ENCODE results near the gene APOBR.
"Not testable (repeated sequence)": the region's sequence is repeated elsewhere in the genome, so short reads cannot be mapped to it uniquely, and the experiment has no call there.

APOBR gene, protein sequence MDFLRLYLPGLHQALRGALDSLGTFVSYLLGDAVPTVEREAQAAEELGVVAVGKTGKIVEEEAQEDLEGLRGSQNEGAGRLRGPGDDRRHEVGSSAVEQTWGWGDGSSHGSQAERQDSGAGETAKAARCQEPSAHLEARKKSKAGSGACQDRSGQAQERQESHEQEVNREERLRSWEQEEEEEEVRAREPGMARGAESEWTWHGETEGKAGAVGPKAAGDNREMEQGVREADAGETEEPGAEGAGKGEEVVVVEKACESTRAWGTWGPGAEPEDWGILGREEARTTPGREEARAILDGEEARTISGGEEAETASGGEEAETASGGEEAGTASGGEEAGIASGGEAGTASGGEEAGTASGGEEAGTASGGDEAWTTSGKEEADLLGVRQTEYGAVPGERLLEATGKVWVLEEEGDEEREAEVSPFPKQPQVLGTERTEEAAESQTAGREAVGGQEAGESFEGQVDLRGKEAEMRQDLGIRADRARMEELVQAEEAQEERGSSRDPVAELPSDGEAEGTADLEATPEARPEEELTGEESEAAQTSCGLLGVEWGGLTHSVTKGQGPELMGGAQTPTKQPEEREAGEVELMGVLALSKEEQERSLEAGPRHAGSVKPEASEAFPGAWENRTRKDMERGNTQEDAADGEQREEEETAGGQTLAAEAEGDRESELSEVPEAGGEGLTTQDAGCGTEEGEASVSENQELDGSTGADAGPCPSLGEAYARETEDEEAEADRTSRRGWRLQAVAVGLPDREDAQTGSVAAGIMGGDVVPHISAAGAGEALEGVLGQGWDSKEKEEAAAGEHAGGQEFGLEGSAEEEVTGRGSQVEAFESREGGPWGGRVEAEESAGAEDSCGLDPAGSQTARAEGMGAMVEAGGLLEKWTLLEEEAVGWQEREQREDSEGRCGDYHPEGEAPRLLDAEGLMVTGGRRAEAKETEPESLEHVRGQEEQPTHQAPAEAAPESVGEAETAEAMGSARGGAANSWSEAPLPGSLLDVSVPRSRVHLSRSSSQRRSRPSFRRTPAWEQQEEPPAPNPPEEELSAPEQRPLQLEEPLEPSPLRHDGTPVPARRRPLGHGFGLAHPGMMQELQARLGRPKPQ

DNA sequence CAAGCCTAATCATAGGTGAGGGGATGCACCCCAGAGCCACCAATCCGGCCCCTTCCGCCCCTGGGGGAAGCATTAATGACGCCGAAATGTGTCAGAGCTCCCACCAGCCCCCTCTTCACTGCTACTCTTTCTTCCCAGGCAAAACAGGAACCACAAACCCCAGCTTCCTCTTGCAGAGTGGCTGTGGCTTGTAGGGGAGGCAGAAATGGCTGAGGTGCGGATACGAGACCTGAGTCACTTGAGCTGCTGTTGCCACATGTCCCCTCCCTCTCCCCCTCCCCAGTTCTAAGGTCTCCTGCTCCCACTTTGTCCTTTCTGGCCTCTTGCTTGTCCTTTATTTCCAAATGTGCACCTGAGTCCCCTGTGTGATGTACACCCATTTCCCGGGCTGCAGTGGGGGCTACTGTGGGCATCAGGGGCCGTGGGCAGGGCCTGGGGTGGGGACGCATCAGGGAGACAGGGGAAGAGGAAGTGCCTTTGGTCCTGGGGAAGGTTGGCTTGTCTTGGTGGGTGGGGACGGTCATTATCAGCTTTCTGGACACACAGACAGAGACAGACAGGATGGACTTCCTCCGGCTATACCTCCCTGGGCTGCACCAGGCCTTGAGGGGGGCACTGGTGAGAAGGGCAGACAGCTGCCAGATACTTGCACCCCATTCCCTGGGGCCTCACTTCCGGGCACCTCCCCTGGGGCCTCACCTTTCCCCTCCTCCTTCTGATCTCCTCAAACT is at the start of gene APOBR:
TSS of gene APOBR (plus strand) at position 523 of the 731 bp plus-strand sequence. CDS start at position 562, 39 bp downstream.
- no peak for DNase-seq (ENCODE audit: low spot score)

DNA sequence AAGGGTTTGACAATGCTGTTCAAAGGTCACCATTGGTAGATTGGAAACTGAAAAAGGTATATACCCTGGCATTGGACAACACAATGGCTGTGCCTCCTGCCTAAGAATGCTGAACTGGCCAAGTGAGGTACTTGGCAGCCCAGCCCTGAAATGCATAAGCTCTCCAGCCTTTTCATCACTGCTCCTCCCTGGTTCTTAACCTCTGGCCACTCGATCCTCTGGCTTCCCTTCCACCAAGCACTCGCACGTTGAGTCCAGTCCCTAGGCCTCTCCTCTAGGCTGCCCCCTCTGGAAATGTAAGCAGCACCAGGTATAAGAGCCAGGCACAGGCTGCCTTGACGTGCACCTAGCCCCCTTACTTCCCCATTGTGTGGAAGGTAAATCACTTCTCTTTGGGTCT is 48.1 kb upstream of the APOBR start:
- DNase-seq (ENCODE audit: low spot score): not testable (repeated sequence)

DNA sequence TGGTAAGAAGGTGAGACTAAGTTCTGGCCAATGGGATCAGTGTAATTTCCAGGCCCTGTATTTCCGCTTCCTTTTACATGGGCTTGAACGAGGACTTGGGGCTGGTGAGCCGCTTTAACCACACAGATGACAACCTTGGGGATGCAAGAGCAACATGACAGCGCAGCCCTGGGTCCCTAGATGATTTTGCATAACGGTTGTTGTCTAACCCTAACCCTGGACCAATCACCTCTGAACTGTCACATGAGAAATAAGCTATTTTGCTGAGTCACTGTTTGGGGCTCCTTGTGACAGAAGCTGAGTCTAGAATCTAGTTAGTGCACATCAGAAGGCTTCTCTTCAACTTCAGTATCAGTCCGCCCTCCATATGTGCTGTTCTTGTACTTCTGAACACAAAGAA is 47.4 kb upstream of the APOBR start:
- not testable (repeated sequence) for DNase-seq (ENCODE audit: low spot score)

DNA sequence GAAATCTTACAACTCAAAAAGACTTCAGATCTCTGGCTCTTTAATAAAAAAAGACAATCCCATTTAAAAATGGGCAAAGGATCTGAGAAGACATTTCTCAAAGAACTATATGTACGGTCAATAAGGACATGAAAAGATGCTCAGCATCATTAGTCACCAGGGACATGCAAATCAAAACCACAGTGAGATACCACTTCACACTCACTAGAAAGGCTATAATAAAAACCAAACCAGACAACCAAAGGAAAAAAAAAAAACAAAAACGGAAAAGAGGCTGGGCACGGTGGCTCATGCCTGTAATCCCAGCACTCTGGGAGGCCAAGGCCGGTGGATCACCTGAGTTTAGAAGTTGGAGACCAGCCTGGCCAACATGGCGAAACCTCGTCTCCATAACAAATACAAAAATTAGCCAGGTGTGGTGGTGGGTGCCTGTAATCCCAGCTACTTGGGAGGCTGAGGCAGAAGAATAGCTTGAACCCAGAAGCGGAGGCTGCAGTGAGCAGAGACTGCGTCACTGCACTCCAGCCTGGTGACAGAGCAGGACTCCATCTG is 20.7 kb upstream of the APOBR start:
- DNase-seq (ENCODE audit: low spot score): no peak

DNA sequence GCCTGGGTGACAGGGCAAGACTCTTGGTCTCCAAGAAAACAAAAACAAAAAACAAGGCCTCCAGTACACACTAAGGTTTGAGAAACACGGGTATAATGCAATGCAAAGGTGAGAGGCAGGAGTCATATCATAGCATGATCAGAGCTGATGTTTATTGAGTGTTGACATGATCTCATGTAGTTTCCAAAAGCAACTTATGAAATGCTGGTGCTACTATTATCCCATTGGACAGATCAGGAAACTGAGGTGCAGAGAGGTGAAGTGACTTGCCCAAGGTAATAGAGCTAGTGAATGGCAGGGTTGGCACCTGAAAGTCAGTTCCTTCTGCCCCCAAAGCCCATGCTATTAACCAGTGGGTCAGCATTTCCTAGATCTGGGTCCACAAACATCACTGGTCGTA is 19.2 kb upstream of the APOBR start:
- DNase-seq (ENCODE audit: low spot score): no peak

DNA sequence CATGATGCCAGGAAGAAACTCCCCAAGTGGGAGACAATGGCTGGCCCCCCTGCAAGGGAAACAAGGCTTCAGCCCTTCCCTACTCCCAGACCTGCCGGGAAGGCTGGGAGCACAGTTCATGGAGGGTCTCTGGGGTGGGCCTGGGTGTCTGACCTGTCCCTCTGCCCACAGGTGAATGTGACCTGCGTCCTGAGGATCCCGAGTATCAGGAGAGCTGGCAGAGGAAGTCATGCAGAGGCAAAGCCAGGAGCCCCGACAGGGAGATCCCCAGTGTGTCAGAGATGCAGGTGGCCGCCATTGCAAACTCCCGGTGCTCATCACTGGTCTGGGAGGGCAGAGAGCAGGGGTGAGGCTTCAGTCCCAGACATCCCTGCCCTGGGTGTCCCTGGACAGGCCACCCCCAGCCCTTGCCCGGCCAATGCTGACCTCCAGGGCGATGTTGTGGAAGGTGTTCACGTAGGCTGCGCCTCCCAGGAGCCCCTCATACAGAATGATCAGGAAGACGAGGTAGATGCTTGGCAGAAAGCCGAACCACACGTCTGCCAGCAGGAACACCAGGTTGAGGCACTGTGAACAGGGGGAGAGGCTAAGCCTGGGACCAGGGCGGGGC is 17.0 kb upstream of the APOBR start:
- DNase-seq (ENCODE audit: low spot score): no peak

DNA sequence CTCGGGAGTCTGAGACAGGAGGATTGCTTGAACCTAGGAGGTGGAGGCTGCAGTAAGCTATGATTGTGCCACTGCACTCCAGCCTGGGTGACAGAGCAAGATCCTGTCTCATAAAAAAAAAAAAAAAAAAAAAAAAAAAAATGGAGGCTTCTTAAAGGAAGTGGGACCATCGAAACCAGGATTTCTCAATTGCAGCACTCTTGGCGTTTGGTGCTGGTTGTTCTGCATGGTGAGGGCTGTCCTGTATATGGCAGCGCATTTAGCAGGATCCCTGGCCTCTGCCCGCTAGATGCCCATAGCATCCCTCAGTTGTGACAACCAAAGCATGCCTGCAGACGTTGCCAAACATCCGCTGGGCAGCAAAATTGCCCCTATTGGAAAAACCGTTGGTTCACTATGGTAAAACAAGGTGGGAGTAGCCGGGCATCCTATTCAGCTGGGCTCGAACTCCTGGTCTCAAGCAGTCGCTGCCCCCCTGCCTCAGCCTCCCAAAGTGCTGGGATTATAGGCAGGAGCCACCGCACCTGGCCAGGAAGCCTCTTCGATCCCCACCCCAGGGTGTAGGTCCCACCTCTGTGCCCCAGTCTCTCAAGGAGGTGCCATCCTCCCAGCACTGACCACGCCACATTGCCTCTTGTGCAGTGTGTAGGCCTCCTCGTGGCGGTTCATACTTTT is 15.8 kb upstream of the APOBR start:
- DNase-seq (ENCODE audit: low spot score): no peak

DNA sequence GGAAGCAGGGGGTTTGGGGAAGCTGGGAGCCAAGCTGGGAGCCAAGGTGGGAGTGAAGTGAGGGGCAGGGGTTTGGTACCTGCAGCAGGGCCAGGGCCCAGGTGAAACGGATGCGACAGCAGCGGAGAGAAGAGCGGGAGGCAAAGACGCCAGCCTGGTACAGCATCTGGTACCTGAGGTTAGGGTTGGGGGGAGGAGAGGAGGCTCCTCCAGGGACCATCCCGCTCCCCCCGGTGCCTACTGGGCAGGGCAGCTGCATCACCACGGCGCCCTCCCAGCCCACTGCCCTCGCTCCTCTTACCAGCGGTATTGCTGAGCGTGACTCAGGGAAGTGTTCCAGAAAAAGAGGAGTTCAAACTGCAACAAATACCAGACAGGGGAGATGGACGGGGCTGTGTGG is 12.4 kb upstream of the APOBR start:
- no peak for DNase-seq (ENCODE audit: low spot score)

DNA sequence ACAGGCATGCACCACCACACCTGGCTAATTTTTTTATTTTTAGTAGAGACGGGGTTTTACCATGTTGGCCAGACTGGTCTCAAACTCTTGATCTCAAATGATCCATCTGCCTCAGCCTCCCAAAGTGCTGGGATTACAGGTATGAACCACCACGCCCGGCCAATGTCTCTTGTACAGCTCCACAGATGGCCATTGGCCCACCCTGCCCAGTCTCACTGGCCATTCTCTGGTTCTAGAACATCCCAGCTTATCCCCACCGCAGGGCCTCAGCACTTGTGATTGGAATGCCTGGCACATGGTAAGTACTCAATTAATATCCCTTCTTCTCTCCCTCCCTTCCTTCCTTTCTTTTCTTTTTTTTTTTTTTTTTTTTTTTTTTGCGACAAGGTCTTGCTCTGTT is 11.1 kb upstream of the APOBR start:
- not testable (repeated sequence) for DNase-seq (ENCODE audit: low spot score)

DNA sequence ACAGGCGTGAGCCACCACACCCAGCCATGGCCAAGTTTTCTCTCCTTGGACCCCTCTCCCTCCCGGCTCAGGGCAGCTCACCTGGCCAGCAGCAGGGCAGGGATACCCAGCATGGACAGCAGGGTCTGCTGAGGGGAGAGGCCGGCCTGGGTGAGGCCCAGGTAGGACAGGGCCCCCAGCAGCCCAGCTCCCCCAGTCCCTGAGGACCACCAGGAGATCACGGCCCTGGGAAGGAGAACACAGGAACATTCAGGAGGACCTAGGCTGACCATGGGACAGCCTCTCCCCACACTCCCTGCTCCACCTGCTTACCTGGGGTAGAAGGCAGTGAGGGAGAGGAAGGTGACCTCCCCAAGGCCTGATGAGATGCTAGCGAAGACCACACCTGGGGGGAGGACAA is 8.2 kb upstream of the APOBR start:
- DNase-seq (ENCODE audit: low spot score): no peak

DNA sequence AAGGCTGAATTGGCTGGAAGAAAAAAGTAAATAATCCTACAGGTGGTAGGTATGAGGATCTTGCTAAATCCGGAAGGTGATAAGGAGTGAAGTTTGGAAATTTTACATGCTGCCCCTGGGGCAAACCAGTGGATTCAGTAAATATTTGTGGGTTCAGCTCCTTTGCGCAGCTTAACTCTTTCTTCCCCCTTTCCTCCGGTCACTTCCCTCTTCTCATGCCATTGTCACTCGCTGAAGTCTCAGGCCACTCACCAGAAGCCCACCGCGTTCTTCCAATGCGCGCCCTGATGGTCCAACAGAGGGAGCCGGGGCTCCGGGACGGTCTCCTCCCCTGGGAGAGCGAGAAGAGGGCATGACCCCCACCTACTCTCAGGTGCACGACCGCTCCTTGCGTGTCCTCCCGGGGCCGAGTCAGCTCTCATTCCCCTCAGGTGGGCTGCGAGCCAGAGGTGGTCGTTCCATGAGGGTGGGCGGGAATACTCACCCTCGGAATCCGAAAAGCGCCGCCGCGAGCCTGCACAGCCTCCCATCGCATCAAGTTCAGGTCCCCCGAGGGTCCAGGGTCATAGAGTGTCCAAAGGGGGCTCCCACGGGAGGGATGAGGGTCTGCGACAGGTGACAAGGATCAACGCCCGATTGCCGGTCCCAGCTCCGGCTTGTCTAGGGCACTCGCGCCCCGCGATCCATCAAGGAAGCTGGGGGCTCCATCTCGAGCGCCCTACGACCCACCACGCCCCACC is 3.0 kb upstream of the APOBR start:
- peak; percentile 48 for DNase-seq (ENCODE audit: low spot score)

DNA sequence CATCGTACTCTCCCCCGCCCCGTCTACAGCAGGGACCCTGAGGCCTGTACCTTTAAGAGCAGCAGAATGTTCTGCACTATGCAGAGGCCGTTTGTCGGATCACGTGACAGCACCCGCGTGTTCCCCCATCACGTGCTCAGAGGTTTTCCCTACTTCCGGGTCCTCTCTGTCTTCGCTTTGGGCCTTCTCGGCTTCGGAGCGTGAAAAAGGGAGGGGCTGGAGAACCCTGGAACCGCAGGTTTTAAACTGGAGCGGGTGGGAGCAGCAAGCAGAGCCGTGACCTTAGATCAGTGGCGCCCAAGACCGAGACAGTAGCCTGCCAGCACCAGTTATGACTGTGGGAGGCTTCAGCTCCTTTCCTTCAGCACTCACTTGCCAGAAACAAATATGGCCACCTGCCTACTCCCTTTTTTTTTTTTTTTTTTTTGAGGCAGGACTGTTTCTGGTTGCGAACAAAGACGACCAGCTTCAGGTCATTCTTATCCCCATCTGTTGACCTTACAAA is 2.4 kb upstream of the APOBR start, which contains the start of gene CLN3:
TSS of gene CLN3 (minus strand) at position 105 of the 505 bp plus-strand sequence. CDS start 315 bp downstream, outside the sequence.
- DNase-seq (ENCODE audit: low spot score): peak; percentile 95

DNA sequence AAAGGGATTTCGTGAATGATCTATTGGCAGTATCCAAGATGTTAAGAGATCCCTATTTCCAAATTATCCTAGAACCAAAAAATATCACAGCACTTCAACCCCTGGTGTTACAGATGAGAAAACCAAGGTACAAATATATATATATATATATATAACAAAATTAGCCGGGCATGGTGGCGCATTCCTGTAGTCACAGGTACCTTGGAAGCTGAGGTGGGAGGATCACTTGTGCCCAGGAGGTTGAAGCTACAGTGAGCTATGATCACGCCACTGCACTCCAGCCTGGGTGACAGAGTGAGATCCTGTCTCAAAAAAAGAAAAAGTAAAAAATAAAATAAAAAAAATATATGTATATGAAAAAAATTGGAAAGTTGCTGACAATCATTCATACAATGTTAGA is 1.9 kb upstream of the APOBR start:
- DNase-seq (ENCODE audit: low spot score): no peak

DNA sequence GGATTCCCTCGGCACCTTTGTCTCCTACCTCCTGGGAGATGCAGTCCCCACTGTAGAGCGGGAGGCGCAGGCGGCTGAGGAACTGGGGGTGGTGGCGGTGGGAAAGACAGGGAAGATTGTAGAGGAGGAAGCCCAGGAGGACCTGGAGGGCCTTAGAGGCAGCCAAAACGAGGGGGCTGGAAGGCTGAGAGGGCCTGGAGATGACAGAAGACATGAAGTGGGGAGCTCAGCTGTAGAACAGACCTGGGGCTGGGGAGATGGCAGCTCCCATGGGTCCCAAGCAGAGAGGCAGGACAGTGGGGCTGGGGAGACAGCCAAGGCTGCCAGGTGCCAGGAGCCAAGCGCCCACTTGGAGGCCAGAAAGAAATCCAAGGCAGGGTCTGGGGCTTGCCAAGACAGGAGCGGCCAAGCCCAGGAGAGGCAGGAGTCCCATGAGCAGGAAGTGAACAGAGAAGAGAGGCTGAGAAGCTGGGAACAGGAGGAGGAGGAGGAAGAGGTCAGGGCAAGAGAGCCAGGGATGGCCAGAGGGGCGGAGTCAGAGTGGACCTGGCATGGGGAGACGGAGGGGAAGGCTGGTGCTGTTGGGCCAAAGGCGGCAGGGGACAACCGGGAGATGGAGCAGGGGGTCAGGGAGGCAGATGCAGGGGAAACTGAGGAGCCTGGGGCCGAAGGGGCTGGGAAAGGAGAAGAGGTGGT is 803 bp downstream of the APOBR start:
- no peak for DNase-seq (ENCODE audit: low spot score)

DNA sequence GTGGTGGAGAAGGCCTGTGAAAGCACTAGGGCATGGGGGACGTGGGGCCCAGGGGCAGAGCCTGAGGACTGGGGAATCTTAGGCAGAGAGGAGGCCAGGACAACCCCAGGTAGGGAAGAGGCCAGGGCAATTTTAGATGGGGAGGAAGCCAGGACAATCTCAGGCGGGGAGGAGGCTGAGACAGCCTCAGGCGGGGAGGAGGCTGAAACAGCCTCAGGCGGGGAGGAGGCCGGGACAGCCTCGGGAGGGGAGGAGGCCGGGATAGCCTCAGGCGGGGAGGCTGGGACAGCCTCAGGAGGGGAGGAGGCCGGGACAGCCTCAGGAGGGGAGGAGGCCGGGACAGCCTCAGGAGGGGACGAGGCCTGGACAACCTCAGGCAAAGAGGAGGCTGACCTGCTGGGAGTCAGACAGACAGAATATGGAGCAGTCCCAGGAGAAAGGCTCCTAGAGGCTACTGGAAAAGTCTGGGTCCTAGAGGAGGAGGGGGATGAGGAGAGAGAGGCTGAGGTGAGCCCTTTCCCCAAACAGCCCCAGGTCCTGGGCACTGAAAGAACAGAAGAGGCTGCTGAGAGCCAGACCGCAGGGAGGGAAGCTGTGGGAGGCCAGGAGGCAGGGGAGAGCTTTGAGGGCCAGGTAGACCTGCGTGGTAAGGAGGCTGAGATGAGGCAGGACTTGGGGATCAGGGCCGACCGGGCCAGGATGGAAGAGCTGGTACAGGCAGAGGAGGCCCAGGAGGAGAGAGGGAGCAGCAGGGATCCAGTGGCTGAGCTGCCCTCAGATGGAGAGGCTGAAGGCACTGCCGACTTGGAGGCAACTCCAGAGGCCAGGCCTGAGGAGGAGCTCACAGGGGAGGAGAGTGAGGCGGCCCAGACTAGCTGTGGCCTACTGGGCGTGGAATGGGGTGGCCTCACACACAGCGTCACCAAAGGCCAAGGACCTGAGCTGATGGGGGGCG is 1.6 kb downstream of the APOBR start:
- DNase-seq (ENCODE audit: low spot score): no peak

DNA sequence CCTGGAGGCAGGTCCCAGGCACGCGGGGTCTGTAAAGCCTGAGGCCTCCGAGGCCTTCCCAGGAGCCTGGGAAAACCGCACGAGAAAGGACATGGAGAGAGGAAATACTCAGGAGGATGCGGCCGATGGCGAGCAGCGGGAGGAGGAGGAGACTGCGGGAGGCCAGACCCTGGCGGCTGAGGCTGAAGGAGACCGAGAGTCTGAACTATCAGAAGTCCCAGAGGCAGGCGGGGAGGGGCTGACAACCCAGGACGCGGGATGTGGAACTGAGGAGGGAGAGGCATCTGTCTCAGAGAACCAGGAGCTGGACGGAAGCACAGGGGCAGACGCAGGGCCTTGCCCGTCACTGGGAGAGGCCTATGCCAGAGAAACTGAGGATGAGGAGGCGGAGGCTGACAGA is 2.4 kb downstream of the APOBR start:
- no peak for DNase-seq (ENCODE audit: low spot score)

DNA sequence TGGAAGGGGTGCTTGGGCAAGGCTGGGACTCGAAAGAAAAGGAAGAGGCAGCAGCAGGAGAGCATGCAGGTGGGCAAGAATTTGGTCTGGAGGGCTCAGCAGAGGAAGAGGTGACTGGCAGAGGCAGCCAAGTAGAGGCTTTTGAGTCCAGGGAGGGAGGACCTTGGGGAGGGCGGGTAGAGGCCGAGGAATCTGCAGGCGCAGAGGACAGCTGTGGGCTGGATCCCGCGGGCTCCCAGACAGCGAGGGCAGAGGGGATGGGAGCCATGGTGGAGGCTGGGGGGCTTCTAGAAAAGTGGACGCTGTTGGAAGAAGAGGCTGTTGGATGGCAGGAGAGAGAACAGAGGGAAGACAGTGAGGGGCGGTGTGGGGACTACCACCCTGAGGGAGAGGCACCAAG is 2.9 kb downstream of the APOBR start:
- DNase-seq (ENCODE audit: low spot score): no peak

Data from HuH-7 (cell line).